ENCODE results near the gene CFAP58. TPM values are rescaled to one million over a fixed set of nuclear protein-coding genes. Genes with fewer than 3 reads are reported as not detected.

Gene CFAP58
- total RNA-seq, 1 experiment from 2014 or later, result 0.63 TPM

DNA sequence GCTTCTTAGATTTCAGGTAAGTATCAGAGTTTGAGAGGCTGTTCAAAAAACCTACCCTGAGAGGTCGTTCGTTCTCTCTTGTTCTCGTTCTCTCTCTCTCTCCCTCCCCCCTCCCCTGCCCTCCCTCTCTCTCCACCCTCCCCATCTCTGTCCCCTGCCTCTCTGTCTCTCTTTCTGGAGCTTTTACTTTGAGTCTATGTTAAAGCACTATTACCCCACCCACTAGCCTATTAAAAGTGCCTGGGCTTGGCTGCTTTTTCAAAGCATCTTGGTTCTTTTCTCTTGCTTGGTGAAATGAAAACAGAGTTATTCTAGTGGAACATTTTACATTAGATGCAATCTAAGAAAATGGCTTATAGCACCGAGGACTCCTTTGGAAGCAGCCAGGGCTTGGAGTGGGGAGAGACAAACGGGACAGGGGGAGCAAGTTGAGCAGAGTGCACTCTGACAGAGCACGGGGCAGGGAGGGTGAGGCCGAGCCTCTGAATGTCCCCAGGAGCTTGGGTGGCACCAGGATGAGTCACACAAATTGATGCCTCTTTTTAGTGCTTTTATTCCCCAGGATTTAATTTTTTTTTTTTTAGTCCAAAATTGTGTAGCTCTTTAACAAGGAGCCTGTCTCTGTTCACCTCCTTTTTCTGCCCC is 134.3 kb downstream of the CFAP58 start:
- no peaks in the 10 kb centered on the region for H4K20me1 ChIP-seq (ENCODE audit: control insufficient read depth, insufficient read depth, insufficient read length)
- H2BK12ac ChIP-seq (ENCODE audit: insufficient read length, low read depth, low read length), result no peak overlapping the region
- no peak overlapping the region for H3K14ac ChIP-seq (ENCODE audit: insufficient read depth, low read length)
- H2AK5ac ChIP-seq (ENCODE audit: insufficient read length, low read length), result no peak overlapping the region
- 0 out of 5 replicates have a peak, but pooled peaks cover 0 to 3% of the 10 kb centered on the region in 2 experiments for H3K9me3 Mint-ChIP-seq
- no peak overlapping the region for H3K4me3 Mint-ChIP-seq
- peak overlapping the region in 2 of 3 experiments; percentile 50 to 66; a peak in 3 of 7 replicates for H3K27ac Mint-ChIP-seq
- H3K23me2 ChIP-seq (ENCODE audit: insufficient read length, low read depth, low read length, poor library complexity, severe bottlenecking), result no peaks in the 10 kb centered on the region
- H2AFZ ChIP-seq (ENCODE audit: low read length), result no peak overlapping the region
- no peaks in the 10 kb centered on the region for H3K9me3 ChIP-seq (ENCODE audit: control insufficient read depth, low read depth, low read length)
- peaks cover 8 to 17% of the 10 kb centered on the region in 2 experiments for H3K4me1 Mint-ChIP-seq
- H3K79me1 ChIP-seq (ENCODE audit: insufficient read depth, low read depth, low read length, poor library complexity, severe bottlenecking), result no peaks in the 10 kb centered on the region
- no peak overlapping the region for H3K4me2 ChIP-seq (ENCODE audit: insufficient read depth, insufficient read length, low read length)
- H2BK120ac ChIP-seq (ENCODE audit: low read depth, low read length, poor library complexity, severe bottlenecking), result no peak overlapping the region
- H4K8ac ChIP-seq (replicated peaks; ENCODE audit: insufficient read length, low read depth, low read length), result no peak overlapping the region
- no peak for DNase-seq
- H3K79me2 ChIP-seq (ENCODE audit: insufficient read depth, low read length), result no peaks in the 10 kb centered on the region
- no peaks in the 10 kb centered on the region for H3K27me3 ChIP-seq (ENCODE audit: insufficient read depth, low read length)
- peaks cover 0 to 4% (median 0%) of the 10 kb centered on the region in 3 experiments; a peak in 2 of 7 replicates for H3K36me3 Mint-ChIP-seq (ENCODE audit: insufficient read depth in 1 of 3, low read depth in 3 of 3)
- no peak overlapping the region for H2BK5ac ChIP-seq (ENCODE audit: insufficient read length, low read length)
- H2BK15ac ChIP-seq (ENCODE audit: low read depth, low read length), result no peak overlapping the region
- TF ChIP-seq, protein P1, sequence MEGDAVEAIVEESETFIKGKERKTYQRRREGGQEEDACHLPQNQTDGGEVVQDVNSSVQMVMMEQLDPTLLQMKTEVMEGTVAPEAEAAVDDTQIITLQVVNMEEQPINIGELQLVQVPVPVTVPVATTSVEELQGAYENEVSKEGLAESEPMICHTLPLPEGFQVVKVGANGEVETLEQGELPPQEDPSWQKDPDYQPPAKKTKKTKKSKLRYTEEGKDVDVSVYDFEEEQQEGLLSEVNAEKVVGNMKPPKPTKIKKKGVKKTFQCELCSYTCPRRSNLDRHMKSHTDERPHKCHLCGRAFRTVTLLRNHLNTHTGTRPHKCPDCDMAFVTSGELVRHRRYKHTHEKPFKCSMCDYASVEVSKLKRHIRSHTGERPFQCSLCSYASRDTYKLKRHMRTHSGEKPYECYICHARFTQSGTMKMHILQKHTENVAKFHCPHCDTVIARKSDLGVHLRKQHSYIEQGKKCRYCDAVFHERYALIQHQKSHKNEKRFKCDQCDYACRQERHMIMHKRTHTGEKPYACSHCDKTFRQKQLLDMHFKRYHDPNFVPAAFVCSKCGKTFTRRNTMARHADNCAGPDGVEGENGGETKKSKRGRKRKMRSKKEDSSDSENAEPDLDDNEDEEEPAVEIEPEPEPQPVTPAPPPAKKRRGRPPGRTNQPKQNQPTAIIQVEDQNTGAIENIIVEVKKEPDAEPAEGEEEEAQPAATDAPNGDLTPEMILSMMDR (conservative IDR thresholded peaks at IDR 0.05), result no peak
- H2BK20ac ChIP-seq (ENCODE audit: low read depth, low read length, poor library complexity, severe bottlenecking), result no peak overlapping the region
- H3K56ac ChIP-seq (ENCODE audit: insufficient read length, low read depth, low read length), result no peak overlapping the region
- H3K18ac ChIP-seq (ENCODE audit: insufficient read length, low read depth, low read length), result no peak overlapping the region
- no peak overlapping the region for H3K23ac ChIP-seq (ENCODE audit: insufficient read length, low read depth, low read length)
- no peak overlapping the region for H3T11ph ChIP-seq (ENCODE audit: low read length)
- H3K9ac ChIP-seq (ENCODE audit: extremely low read depth, insufficient read length, low read length), result no peak overlapping the region
- no peak overlapping the region for H3K4ac ChIP-seq (ENCODE audit: low read depth, low read length)
- no peak overlapping the region for H3K27ac ChIP-seq (ENCODE audit: insufficient read length, low read depth, low read length)
- H3K27me3 Mint-ChIP-seq (ENCODE audit: low read depth), result peaks cover 8% of the 10 kb centered on the region
- no peaks in the 10 kb centered on the region for H3K4me1 ChIP-seq (ENCODE audit: insufficient read depth, low read length)
- H4K5ac ChIP-seq (ENCODE audit: insufficient read length, low read depth, low read length), result no peak overlapping the region
- no peak overlapping the region for H4K91ac ChIP-seq (ENCODE audit: insufficient read length, low read depth, low read length)
- no CpG with 5 or more reads among the region's 7 CpGs for WGBS (ENCODE audit: extremely low coverage, insufficient read length, low lambda C conversion rate)
